HepG2 (cell line): ENCODE measurements around the gene BCO1. TPM values are rescaled to one million over a fixed set of nuclear protein-coding genes. Genes with fewer than 3 reads are reported as not detected.

Experiments used
- ARHGAP35 ChIP-seq: sonication (generic); formaldehyde crosslinking; IDR thresholded peaks from 2 replicates; pipeline ENCODE4 v1.9.0; 2022; ENCODE audit warnings: mild to moderate bottlenecking, inconsistent platforms, moderate library complexity, missing genetic modification reagents, borderline replicate concordance
- BHLHE40 ChIP-seq: IDR thresholded peaks from 2 replicates; pipeline ENCODE4 v1.6.1; 2011; ENCODE audit warnings: low read length, improper control_type of control experiment
- CTCF ChIP-seq: sonication (generic); formaldehyde crosslinking; IDR thresholded peaks from 2 replicates; pipeline ENCODE4 v1.5.0; 2020; ENCODE audit warnings: mild to moderate bottlenecking, missing genetic modification reagents, moderate library complexity
- HDAC2 ChIP-seq: sonication (generic); formaldehyde crosslinking; IDR thresholded peaks from 2 replicates; pipeline ENCODE4 v1.4.0; 2020; ENCODE audit warnings: missing genetic modification reagents
- MAZ ChIP-seq, 2 experiments: sonication (generic) in 1 of 2; formaldehyde crosslinking in 1 of 2; IDR thresholded peaks; 2 replicates each; pipeline versions ENCODE4 v1.5.0 to v1.6.1; 2012 to 2020; ENCODE audit warnings: low read depth in 2 of 2, mild to moderate bottlenecking in 2 of 2, borderline replicate concordance in 1 of 2, improper control_type of control experiment in 1 of 2, low read length in 1 of 2, missing genetic modification reagents in 1 of 2, moderate library complexity in 1 of 2
- MIXL1 ChIP-seq: IDR thresholded peaks from 2 replicates; pipeline ENCODE4 v1.6.1; 2016
- MXD4 ChIP-seq: IDR thresholded peaks from 2 replicates; pipeline ENCODE4 v1.6.1; 2016; ENCODE audit warnings: mild to moderate bottlenecking, missing biosample characterization, missing genetic modification reagents
- NRL ChIP-seq: sonication (generic); formaldehyde crosslinking; IDR thresholded peaks from 2 replicates; pipeline ENCODE4 v1.5.0; 2020; ENCODE audit warnings: missing genetic modification reagents, mild to moderate bottlenecking, moderate library complexity, borderline replicate concordance
- PTBP1 ChIP-seq: fragments of 200-400 bp; formaldehyde crosslinking; IDR thresholded peaks from 2 replicates; pipeline ENCODE4 v1.6.1; 2018; ENCODE audit warnings: low read length, low read depth; ENCODE audit not compliant: poor library complexity, severe bottlenecking
- SP5 ChIP-seq: IDR thresholded peaks from 2 replicates; pipeline ENCODE4 v1.6.1; 2016; ENCODE audit warnings: low read depth, borderline replicate concordance
- TEAD3 ChIP-seq: optimal IDR thresholded peaks from 2 replicates; pipeline ENCODE3; 2016; ENCODE audit warnings: borderline replicate concordance
- ZNF281 ChIP-seq: sonication (generic); formaldehyde crosslinking; IDR thresholded peaks from 2 replicates; pipeline ENCODE4 v1.4.0; 2020; ENCODE audit warnings: missing genetic modification reagents, borderline replicate concordance
- ZNF512B ChIP-seq: sonication (generic); formaldehyde crosslinking; IDR thresholded peaks from 2 replicates; pipeline ENCODE4 v1.5.1; 2020; ENCODE audit warnings: missing genetic modification reagents, mild to moderate bottlenecking, borderline replicate concordance
- ZNF614 ChIP-seq: IDR thresholded peaks from 2 replicates; pipeline ENCODE4 v1.6.1; 2018; ENCODE audit warnings: missing biosample characterization, missing genetic modification reagents, inconsistent platforms, borderline replicate concordance
- ZNF770 ChIP-seq: sonication (generic); formaldehyde crosslinking; IDR thresholded peaks from 2 replicates; pipeline ENCODE4 v1.5.0; 2020; ENCODE audit warnings: mild to moderate bottlenecking, missing genetic modification reagents
- ZNF788 ChIP-seq: sonication (generic); formaldehyde crosslinking; IDR thresholded peaks from 2 replicates; pipeline ENCODE4 v1.5.0; 2020; ENCODE audit warnings: mild to moderate bottlenecking, missing genetic modification reagents, borderline replicate concordance
- ZZZ3 ChIP-seq: sonication (generic); formaldehyde crosslinking; IDR thresholded peaks from 2 replicates; pipeline ENCODE4 v1.4.0; 2020; ENCODE audit warnings: missing genetic modification reagents, mild to moderate bottlenecking, borderline replicate concordance
- polyA plus RNA-seq, 8 experiments: library from polyadenylated mRNA; depleted of rRNA in 3 of 8; stranded (reverse) in 7 of 8; unstranded in 1 of 8; fragments of >200 nt; fragmentation: Illumina TruSeq in 4 of 8; extraction: Trizol in 4 of 8; gene quantifications; 2 replicates each; pipeline versions ENCODE4 v1.2.1 to v1.2.3, GENCODE V29; 2011 to 2016; ENCODE audit warnings: low read depth in 4 of 8, missing spikeins in 1 of 8, mixed read lengths in 1 of 8; ENCODE audit not compliant: insufficient read depth in 1 of 8
- total RNA-seq, 5 experiments: library from RNA; depleted of rRNA; stranded (reverse); fragments of >200 nt; fragmentation: Illumina TruSeq; extraction: Trizol; gene quantifications; 2 replicates each; pipeline ENCODE4 v1.2.3, GENCODE V29; 2016; ENCODE audit warnings: low read depth in 1 of 5

BCO1 gene
- total and polyA plus RNA-seq, 2 of the 13 experiments (the other 11 are each of a cell fraction or from before 2014, with no cell fraction given) = 0.11 TPM; not detected in 1

GRCh38 chr16:81214745-81215166, 23.7 kb upstream of the BCO1 start (continued):
- TF ChIP-seq TEAD3 (CRISPR knock-in tag) = peak; percentile 85
- peak; percentile 61; the same call in 1 of the 2 replicates for TF ChIP-seq NRL (CRISPR knock-in tag)
- no peak for TF ChIP-seq ZNF281 (CRISPR knock-in tag)
- peak; percentile 56 for TF ChIP-seq PTBP1
- peak; percentile 36; the same call in 1 of the 2 replicates for TF ChIP-seq BHLHE40
- no peak for TF ChIP-seq MAZ (IDR thresholded peaks at IDR 0.05; ENCODE audit: borderline replicate concordance, low read depth, low read length)
- TF ChIP-seq MAZ (CRISPR knock-in tag; IDR thresholded peaks at IDR 0.05; ENCODE audit: low read depth) = peak; percentile 54; the same call in 1 of the 2 replicates
- TF ChIP-seq MIXL1 = 0 out of 2 replicates have a peak, but pooled peaks have one; percentile 20
- TF ChIP-seq ZZZ3 (CRISPR knock-in tag) = no peak
- 0 out of 2 replicates have a peak, but pooled peaks have one; percentile 32 for TF ChIP-seq HDAC2 (CRISPR knock-in tag)
- TF ChIP-seq SP5 (CRISPR knock-in tag) = 0 out of 2 replicates have a peak, but pooled peaks have one; percentile 19
- TF ChIP-seq ARHGAP35 = peak; percentile 66; the same call in 1 of the 2 replicates
- TF ChIP-seq ZNF788 = peak; percentile 51; the same call in 1 of the 2 replicates
- TF ChIP-seq ZNF614 (CRISPR knock-in tag) = 0 out of 2 replicates have a peak, but pooled peaks have one; percentile 21
- 0 out of 2 replicates have a peak, but pooled peaks have one; percentile 34 for TF ChIP-seq MXD4 (CRISPR knock-in tag)
- 0 out of 2 replicates have a peak, but pooled peaks have one; percentile 59 for TF ChIP-seq ZNF512B (CRISPR knock-in tag)
- peak; percentile 87 for TF ChIP-seq CTCF (CRISPR knock-in tag)
- TF ChIP-seq ZNF770 (CRISPR knock-in tag) = peak; percentile 28; the same call in 1 of the 2 replicates
